ENCODE measurements around the gene SLC4A4. TPM values are rescaled to one million over a fixed set of nuclear protein-coding genes. Genes with fewer than 3 reads are reported as not detected.

The SLC4A4 gene
- total RNA-seq, 1 experiment from 2014 or later = 0.92 TPM

DNA sequence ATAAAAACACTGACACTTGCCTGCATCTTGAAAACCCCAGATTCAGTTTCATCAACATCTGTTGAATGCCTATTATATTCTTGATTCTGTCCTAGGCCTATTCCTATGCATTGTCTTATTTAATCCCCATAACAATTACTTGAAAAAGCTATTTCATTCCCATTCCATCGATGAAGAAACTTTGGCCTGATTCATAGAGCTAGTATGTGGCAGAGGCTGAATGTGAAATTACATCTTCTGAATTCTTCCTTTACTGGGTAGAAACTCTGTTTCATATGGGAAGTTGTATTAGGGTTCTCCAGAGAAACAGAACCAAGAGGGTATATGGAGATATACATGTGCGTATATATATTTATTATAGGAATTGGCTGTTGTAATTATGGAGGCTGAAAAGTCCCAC is 35.0 kb upstream of the SLC4A4 start:
- no peak overlapping the region for H4K5ac ChIP-seq (ENCODE audit: insufficient read length, low read depth, low read length)
- H3K79me1 ChIP-seq (ENCODE audit: insufficient read depth, low read depth, low read length, poor library complexity, severe bottlenecking) = no peaks in the 10 kb centered on the region
- H4K91ac ChIP-seq (ENCODE audit: insufficient read length, low read depth, low read length) = no peak overlapping the region
- H3K4me1 ChIP-seq (ENCODE audit: insufficient read depth, low read length) = peaks cover 8% of the 10 kb centered on the region; the same call in 1 of the 2 replicates
- peak overlapping the region in 1 of 3 experiments; percentile 38; a peak in 2 of 7 replicates for H3K27ac Mint-ChIP-seq
- H2BK5ac ChIP-seq (ENCODE audit: insufficient read length, low read length) = no peak overlapping the region
- H3T11ph ChIP-seq (ENCODE audit: low read length) = no peak overlapping the region
- no peaks in the 10 kb centered on the region for H3K23me2 ChIP-seq (ENCODE audit: insufficient read length, low read depth, low read length, poor library complexity, severe bottlenecking)
- no CpG with 5 or more reads among the region's 2 CpGs for WGBS (ENCODE audit: extremely low coverage, insufficient read length, low lambda C conversion rate)
- no peak overlapping the region for H3K23ac ChIP-seq (ENCODE audit: insufficient read length, low read depth, low read length)
- no peak overlapping the region for H3K4me2 ChIP-seq (ENCODE audit: insufficient read depth, insufficient read length, low read length)
- no peak overlapping the region for H2BK15ac ChIP-seq (ENCODE audit: low read depth, low read length)
- peaks cover 0 to 3% of the 10 kb centered on the region in 2 experiments; a peak in 1 of 5 replicates for H3K9me3 Mint-ChIP-seq
- H3K56ac ChIP-seq (ENCODE audit: insufficient read length, low read depth, low read length) = no peak overlapping the region
- H4K8ac ChIP-seq (replicated peaks; ENCODE audit: insufficient read length, low read depth, low read length) = no peak overlapping the region
- TF ChIP-seq, protein P1, sequence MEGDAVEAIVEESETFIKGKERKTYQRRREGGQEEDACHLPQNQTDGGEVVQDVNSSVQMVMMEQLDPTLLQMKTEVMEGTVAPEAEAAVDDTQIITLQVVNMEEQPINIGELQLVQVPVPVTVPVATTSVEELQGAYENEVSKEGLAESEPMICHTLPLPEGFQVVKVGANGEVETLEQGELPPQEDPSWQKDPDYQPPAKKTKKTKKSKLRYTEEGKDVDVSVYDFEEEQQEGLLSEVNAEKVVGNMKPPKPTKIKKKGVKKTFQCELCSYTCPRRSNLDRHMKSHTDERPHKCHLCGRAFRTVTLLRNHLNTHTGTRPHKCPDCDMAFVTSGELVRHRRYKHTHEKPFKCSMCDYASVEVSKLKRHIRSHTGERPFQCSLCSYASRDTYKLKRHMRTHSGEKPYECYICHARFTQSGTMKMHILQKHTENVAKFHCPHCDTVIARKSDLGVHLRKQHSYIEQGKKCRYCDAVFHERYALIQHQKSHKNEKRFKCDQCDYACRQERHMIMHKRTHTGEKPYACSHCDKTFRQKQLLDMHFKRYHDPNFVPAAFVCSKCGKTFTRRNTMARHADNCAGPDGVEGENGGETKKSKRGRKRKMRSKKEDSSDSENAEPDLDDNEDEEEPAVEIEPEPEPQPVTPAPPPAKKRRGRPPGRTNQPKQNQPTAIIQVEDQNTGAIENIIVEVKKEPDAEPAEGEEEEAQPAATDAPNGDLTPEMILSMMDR (conservative IDR thresholded peaks at IDR 0.05) = no peak
- H3K14ac ChIP-seq (ENCODE audit: insufficient read depth, low read length) = no peak overlapping the region
- no peak overlapping the region for H2BK120ac ChIP-seq (ENCODE audit: low read depth, low read length, poor library complexity, severe bottlenecking)
- no peak overlapping the region for H2AFZ ChIP-seq (ENCODE audit: low read length)
- no peaks in the 10 kb centered on the region for H3K79me2 ChIP-seq (ENCODE audit: insufficient read depth, low read length)
- H3K27ac ChIP-seq (ENCODE audit: insufficient read length, low read depth, low read length) = no peak overlapping the region
- no peak overlapping the region for H2BK20ac ChIP-seq (ENCODE audit: low read depth, low read length, poor library complexity, severe bottlenecking)
- H3K27me3 ChIP-seq (ENCODE audit: insufficient read depth, low read length) = no peaks in the 10 kb centered on the region
- no peak overlapping the region for H3K18ac ChIP-seq (ENCODE audit: insufficient read length, low read depth, low read length)
- no peak overlapping the region for H2AK5ac ChIP-seq (ENCODE audit: insufficient read length, low read length)
- no peak overlapping the region for H3K4me3 Mint-ChIP-seq
- H3K4ac ChIP-seq (ENCODE audit: low read depth, low read length) = no peak overlapping the region
- H3K9ac ChIP-seq (ENCODE audit: extremely low read depth, insufficient read length, low read length) = no peak overlapping the region
- H3K36me3 Mint-ChIP-seq (ENCODE audit: insufficient read depth in 1 of 3, low read depth in 3 of 3) = no peaks in the 10 kb centered on the region
- peaks cover 22 to 27% of the 10 kb centered on the region in 2 experiments for H3K4me1 Mint-ChIP-seq
- DNase-seq = no peak
- no peaks in the 10 kb centered on the region for H4K20me1 ChIP-seq (ENCODE audit: control insufficient read depth, insufficient read depth, insufficient read length)
- H2BK12ac ChIP-seq (ENCODE audit: insufficient read length, low read depth, low read length) = no peak overlapping the region
- H3K9me3 ChIP-seq (ENCODE audit: control insufficient read depth, low read depth, low read length) = no peaks in the 10 kb centered on the region
- no peaks in the 10 kb centered on the region for H3K27me3 Mint-ChIP-seq (ENCODE audit: low read depth)

Measured in H9 (cell line).